Neural crest cell (in vitro differentiated cells): ENCODE data around the gene PER3. TPM values are rescaled to one million over a fixed set of nuclear protein-coding genes. Genes with fewer than 3 reads are reported as not detected.

Experiments
- DNase-seq: peaks from one replicate; pipeline ENCODE4 v3.0.0; 2021; ENCODE audit warnings: low read depth, mixed read lengths, low spot score
- H3K27ac Mint-ChIP-seq: one replicate; pipeline ENCODE4 v1.8.0; 2021; ENCODE audit warnings: mild to moderate bottlenecking, mixed read lengths; ENCODE audit not compliant: unreplicated experiment
- H3K27me3 Mint-ChIP-seq: 2 replicates; pipeline ENCODE4 v1.8.0; 2021; ENCODE audit warnings: low read depth, mild to moderate bottlenecking, mixed read lengths
- H3K36me3 Mint-ChIP-seq: 2 replicates; pipeline ENCODE4 v1.8.0; 2021; ENCODE audit warnings: low read depth, mild to moderate bottlenecking, mixed read lengths
- H3K4me1 Mint-ChIP-seq: 2 replicates; pipeline ENCODE4 v1.8.0; 2021; ENCODE audit warnings: mixed read lengths
- H3K4me3 Mint-ChIP-seq: one replicate; pipeline ENCODE4 v1.8.0; 2021; ENCODE audit warnings: mild to moderate bottlenecking, mixed read lengths
- H3K9me3 Mint-ChIP-seq: 2 replicates; pipeline ENCODE4 v1.8.0; 2021; ENCODE audit warnings: mixed read lengths
- total RNA-seq: library from RNA; stranded (reverse); gene quantifications from 2 replicates; pipeline ENCODE4 v1.2.1, GENCODE V29; 2021
- TF ChIP-seq, protein P1 (sequence below): fragments of 200-600 bp; sonication (generic); conservative IDR thresholded peaks from 2 replicates; pipeline ENCODE4 v1.5.0; 2021; ENCODE audit warnings: antibody characterized with exemption, mild to moderate bottlenecking

The PER3 gene
- total RNA-seq, 1 donor from 2014 or later: 5.3 TPM

DNA sequence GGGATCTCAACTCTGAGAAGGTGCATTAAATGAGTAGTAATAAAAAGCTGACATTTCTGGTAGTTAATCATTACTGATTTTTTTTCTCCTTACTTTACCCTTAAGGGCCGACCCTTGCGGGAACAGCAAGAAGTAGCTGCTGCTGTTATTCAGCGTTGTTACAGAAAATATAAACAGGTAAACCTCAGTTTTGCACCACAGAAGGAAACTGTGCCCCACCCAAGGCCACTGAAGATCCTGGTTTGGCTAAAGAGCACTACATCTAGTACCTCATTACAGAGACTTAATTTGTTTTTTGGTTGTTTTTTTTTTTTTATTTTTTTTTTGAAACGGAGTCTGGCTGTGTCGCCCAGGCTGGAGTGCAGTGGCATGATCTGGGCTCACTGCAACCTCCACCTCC, 36.5 kb upstream of the PER3 start:
- no peaks in the 10 kb centered on the region for H3K9me3 Mint-ChIP-seq
- no peak overlapping the region for H3K4me3 Mint-ChIP-seq
- no peaks in the 10 kb centered on the region for H3K36me3 Mint-ChIP-seq
- H3K4me1 Mint-ChIP-seq: peaks cover 9% of the 10 kb centered on the region
- H3K27me3 Mint-ChIP-seq: no peaks in the 10 kb centered on the region
- TF ChIP-seq, protein P1, sequence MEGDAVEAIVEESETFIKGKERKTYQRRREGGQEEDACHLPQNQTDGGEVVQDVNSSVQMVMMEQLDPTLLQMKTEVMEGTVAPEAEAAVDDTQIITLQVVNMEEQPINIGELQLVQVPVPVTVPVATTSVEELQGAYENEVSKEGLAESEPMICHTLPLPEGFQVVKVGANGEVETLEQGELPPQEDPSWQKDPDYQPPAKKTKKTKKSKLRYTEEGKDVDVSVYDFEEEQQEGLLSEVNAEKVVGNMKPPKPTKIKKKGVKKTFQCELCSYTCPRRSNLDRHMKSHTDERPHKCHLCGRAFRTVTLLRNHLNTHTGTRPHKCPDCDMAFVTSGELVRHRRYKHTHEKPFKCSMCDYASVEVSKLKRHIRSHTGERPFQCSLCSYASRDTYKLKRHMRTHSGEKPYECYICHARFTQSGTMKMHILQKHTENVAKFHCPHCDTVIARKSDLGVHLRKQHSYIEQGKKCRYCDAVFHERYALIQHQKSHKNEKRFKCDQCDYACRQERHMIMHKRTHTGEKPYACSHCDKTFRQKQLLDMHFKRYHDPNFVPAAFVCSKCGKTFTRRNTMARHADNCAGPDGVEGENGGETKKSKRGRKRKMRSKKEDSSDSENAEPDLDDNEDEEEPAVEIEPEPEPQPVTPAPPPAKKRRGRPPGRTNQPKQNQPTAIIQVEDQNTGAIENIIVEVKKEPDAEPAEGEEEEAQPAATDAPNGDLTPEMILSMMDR: no peak
- no peak overlapping the region for H3K27ac Mint-ChIP-seq
- no peak for DNase-seq

DNA sequence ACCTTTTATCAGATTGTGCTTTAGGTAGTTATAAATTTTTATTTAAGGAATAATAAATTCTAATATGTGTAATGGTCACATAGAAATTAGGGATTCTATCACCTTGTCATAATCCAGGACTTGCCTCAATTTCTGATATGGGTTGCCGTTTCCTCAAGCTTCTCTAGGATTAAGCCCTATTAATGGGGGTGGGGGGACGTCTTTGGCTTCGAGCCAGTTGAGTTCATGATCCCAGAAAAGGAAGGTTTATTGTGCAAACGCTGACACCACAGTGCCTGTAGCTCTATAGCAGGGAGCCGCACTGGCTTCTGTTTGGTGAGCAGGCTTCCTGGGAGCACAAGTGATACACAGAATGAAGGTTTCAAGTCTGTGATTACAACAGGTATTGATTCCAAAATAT, 35.0 kb upstream of the PER3 start:
- TF ChIP-seq, protein P1: no peak
- Mint-ChIP-seq H3K27ac (no peak overlapping the region), H3K27me3 (no peaks in the 10 kb centered on the region), H3K9me3 (no peaks in the 10 kb centered on the region), H3K4me3 (no peak overlapping the region), H3K4me1 (peaks cover 22% of the 10 kb centered on the region), H3K36me3 (no peaks in the 10 kb centered on the region)
- no peak for DNase-seq

DNA sequence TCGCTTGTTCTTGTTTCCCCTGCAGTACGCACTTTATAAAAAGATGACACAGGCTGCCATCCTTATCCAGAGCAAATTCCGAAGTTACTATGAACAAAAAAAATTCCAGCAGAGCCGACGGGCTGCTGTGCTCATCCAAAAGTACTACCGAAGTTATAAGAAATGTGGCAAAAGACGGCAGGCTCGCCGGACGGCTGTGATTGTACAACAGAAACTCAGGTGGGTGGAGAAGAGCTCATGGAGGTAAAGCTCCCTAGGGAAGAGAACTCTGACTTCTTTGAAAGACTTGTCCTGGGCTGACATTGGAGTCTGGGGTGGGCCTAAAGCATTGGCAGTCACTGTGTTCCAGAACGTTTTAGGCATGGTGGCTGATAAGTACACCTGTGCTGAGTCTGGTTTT, 32.9 kb upstream of the PER3 start:
- Mint-ChIP-seq H3K36me3 (no peaks in the 10 kb centered on the region), H3K27ac (no peak overlapping the region), H3K9me3 (no peaks in the 10 kb centered on the region), H3K4me1 (peaks cover 30% of the 10 kb centered on the region), H3K27me3 (no peaks in the 10 kb centered on the region), H3K4me3 (no peak overlapping the region)
- TF ChIP-seq, protein P1: no peak
- DNase-seq: no peak

DNA sequence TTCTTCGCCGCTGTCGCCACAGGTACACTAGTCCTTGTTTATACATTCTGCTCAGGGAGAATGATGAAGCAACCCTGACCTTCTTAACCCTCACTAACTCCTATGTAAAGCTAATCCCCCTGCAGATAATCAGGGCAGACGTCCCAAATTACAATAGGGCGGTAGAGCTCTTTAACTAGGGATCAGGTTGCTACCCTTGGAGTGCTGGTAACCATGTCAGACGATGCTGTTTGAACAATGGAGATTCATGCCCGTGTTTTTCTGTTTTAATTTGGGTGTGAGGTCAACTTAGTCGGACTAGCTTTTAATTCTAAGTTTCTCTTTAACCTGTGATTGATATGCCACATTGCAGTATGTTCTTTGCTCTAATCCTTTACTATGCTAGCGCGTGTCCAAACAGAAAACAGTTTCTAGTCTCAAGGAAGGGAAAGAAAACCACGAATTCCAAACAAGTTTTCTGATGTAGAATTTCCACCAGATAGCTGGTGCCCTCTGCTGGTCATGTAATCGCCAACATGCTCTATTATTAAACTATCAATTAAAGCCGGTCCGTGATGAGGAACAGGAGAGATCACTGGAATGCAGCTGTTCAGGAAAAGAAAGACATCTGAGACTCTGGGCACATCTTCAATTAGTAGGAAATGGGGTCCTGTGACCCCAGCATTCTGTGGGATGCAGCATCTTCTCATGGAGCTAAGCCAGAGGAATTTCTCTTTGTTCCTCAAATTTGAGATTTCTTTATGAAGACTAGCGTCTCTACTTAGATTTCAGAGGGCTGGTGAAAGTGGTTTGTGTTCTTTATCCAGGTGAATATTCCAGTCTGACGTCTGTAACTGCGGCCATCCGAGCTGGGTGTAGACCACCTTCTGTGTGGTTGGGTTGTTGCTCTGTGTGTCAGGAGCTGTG, 31.3 kb upstream of the PER3 start:
- no peaks in the 10 kb centered on the region for H3K9me3 Mint-ChIP-seq
- no peaks in the 10 kb centered on the region for H3K27me3 Mint-ChIP-seq
- H3K4me1 Mint-ChIP-seq: peaks cover 30% of the 10 kb centered on the region
- DNase-seq: peak; percentile 69
- H3K27ac Mint-ChIP-seq: peak overlapping the region; percentile 60
- peak overlapping the region; percentile 42 for H3K4me3 Mint-ChIP-seq
- no peaks in the 10 kb centered on the region for H3K36me3 Mint-ChIP-seq
- TF ChIP-seq, protein P1: peak; percentile 92

DNA sequence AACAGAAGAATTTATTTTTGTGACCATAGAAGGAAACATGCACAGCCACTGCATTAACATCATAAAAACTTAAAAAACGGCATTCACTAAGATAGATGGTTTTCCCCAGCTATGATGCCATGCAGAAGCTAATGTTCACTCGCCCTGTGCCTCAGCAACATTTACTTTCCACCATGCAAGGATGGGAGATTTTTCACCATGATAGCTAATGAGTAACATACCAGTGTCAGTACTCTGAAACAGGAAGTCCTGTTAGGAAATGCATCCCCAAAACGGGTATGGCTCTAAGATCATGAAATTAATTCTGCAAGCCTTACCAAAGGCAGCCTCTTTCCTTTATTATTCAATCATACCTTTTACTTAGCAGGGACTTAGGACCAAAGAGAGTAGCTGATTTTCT, 30.4 kb upstream of the PER3 start:
- Mint-ChIP-seq H3K4me3 (no peak overlapping the region), H3K27ac (no peak overlapping the region), H3K27me3 (no peaks in the 10 kb centered on the region), H3K9me3 (no peaks in the 10 kb centered on the region), H3K36me3 (no peaks in the 10 kb centered on the region), H3K4me1 (peaks cover 30% of the 10 kb centered on the region)
- DNase-seq: no peak
- TF ChIP-seq, protein P1: no peak
